ENCODE measurements around the gene EGFL6.

The EGFL6 gene

DNA sequence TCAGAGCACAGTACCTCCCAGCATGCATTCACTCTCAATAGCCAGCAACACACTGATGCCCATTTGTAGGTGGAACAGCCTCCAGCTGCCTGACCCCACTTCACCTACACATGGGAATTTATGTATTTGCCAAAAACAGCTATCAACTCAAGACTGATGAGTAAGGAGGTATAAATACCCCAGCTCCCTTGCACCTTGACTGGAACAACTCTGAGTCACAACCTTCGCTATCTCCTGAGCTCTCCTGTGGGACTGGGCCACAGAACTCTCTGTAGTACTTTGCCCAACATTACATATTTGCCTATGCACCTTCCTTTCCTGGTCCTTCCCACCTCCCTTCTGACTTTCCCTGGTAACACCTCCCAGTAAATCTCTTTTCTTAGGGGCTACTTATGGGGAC lies 16.5 kb upstream of the EGFL6 start:
- no peak for TF ChIP-seq ZBTB7A (IDR thresholded peaks at IDR 0.05; ENCODE audit: low read depth)
- no peak for TF ChIP-seq TAF1 (IDR thresholded peaks at IDR 0.05; ENCODE audit: low read depth)
- no peak for TF ChIP-seq TEAD4 (IDR thresholded peaks at IDR 0.05)
- no peak for TF ChIP-seq CEBPB (IDR thresholded peaks at IDR 0.05)
- no peak for TF ChIP-seq TCF12 (IDR thresholded peaks at IDR 0.05; ENCODE audit: low read depth)

GRCh38 chrX:13565511-13565910 lies 3.9 kb upstream of the EGFL6 start:
- no peak for TF ChIP-seq FOXM1 (IDR thresholded peaks at IDR 0.05; ENCODE audit: borderline replicate concordance, low read depth)
- no peak for TF ChIP-seq CREB1 (IDR thresholded peaks at IDR 0.05; ENCODE audit: low read depth)
- TF ChIP-seq, protein P1, sequence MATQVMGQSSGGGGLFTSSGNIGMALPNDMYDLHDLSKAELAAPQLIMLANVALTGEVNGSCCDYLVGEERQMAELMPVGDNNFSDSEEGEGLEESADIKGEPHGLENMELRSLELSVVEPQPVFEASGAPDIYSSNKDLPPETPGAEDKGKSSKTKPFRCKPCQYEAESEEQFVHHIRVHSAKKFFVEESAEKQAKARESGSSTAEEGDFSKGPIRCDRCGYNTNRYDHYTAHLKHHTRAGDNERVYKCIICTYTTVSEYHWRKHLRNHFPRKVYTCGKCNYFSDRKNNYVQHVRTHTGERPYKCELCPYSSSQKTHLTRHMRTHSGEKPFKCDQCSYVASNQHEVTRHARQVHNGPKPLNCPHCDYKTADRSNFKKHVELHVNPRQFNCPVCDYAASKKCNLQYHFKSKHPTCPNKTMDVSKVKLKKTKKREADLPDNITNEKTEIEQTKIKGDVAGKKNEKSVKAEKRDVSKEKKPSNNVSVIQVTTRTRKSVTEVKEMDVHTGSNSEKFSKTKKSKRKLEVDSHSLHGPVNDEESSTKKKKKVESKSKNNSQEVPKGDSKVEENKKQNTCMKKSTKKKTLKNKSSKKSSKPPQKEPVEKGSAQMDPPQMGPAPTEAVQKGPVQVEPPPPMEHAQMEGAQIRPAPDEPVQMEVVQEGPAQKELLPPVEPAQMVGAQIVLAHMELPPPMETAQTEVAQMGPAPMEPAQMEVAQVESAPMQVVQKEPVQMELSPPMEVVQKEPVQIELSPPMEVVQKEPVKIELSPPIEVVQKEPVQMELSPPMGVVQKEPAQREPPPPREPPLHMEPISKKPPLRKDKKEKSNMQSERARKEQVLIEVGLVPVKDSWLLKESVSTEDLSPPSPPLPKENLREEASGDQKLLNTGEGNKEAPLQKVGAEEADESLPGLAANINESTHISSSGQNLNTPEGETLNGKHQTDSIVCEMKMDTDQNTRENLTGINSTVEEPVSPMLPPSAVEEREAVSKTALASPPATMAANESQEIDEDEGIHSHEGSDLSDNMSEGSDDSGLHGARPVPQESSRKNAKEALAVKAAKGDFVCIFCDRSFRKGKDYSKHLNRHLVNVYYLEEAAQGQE (IDR thresholded peaks at IDR 0.05; ENCODE audit: low read depth): no peak
- TF ChIP-seq YY1 (IDR thresholded peaks at IDR 0.05; ENCODE audit: low read depth): no peak
- no peak for TF ChIP-seq TEAD4 (IDR thresholded peaks at IDR 0.05)
- TF ChIP-seq EGR1 (IDR thresholded peaks at IDR 0.05): no peak
- TF ChIP-seq USF1 (IDR thresholded peaks at IDR 0.05): no peak
- no peak for TF ChIP-seq ZBTB7A (IDR thresholded peaks at IDR 0.05; ENCODE audit: low read depth)
- TF ChIP-seq TCF12 (IDR thresholded peaks at IDR 0.05; ENCODE audit: low read depth): no peak
- TF ChIP-seq EP300 (IDR thresholded peaks at IDR 0.05; ENCODE audit: borderline replicate concordance): no peak
- no peak for TF ChIP-seq MAX (IDR thresholded peaks at IDR 0.05)
- TF ChIP-seq CEBPB (IDR thresholded peaks at IDR 0.05): no peak
- no peak for TF ChIP-seq RAD21 (IDR thresholded peaks at IDR 0.05; ENCODE audit: low read depth)
- no peak for TF ChIP-seq NFIC (IDR thresholded peaks at IDR 0.05)

- TF ChIP-seq RAD21 (IDR thresholded peaks at IDR 0.05; ENCODE audit: low read depth) (no peak), TEAD4 (IDR thresholded peaks at IDR 0.05) (no peak)
- TF ChIP-seq, protein P1 (IDR thresholded peaks at IDR 0.05; ENCODE audit: low read depth): no peak
Observed at GRCh38 chrX:13570261-13570605, 832 bp downstream of the EGFL6 start.

GRCh38 chrX:13571136-13571535 lies 1.7 kb downstream of the EGFL6 start:
- TF ChIP-seq USF1 (IDR thresholded peaks at IDR 0.05): no peak
- TF ChIP-seq EGR1 (IDR thresholded peaks at IDR 0.05): no peak
- no peak for TF ChIP-seq ZBTB7A (IDR thresholded peaks at IDR 0.05; ENCODE audit: low read depth)
- TF ChIP-seq, protein P1 (IDR thresholded peaks at IDR 0.05; ENCODE audit: low read depth): no peak
- no peak for TF ChIP-seq TEAD4 (IDR thresholded peaks at IDR 0.05)
- TF ChIP-seq FOXM1 (IDR thresholded peaks at IDR 0.05; ENCODE audit: borderline replicate concordance, low read depth): no peak
- TF ChIP-seq YY1 (IDR thresholded peaks at IDR 0.05; ENCODE audit: low read depth): no peak
- TF ChIP-seq TAF1 (IDR thresholded peaks at IDR 0.05; ENCODE audit: low read depth): no peak
- TF ChIP-seq CREB1 (IDR thresholded peaks at IDR 0.05; ENCODE audit: low read depth): no peak
- TF ChIP-seq CEBPB (IDR thresholded peaks at IDR 0.05): no peak
- no peak for TF ChIP-seq EP300 (IDR thresholded peaks at IDR 0.05; ENCODE audit: borderline replicate concordance)
- TF ChIP-seq NFIC (IDR thresholded peaks at IDR 0.05): no peak
- TF ChIP-seq RAD21 (IDR thresholded peaks at IDR 0.05; ENCODE audit: low read depth): no peak
- TF ChIP-seq MAX (IDR thresholded peaks at IDR 0.05): no peak
- no peak for TF ChIP-seq TCF12 (IDR thresholded peaks at IDR 0.05; ENCODE audit: low read depth)

GRCh38 chrX:13574600-13574999 lies 5.2 kb downstream of the EGFL6 start:
- TF ChIP-seq RAD21 (IDR thresholded peaks at IDR 0.05; ENCODE audit: low read depth) (no peak), EP300 (IDR thresholded peaks at IDR 0.05; ENCODE audit: borderline replicate concordance) (no peak), CREB1 (IDR thresholded peaks at IDR 0.05; ENCODE audit: low read depth) (no peak), TCF12 (IDR thresholded peaks at IDR 0.05; ENCODE audit: low read depth) (no peak), MAX (IDR thresholded peaks at IDR 0.05) (no peak), USF1 (IDR thresholded peaks at IDR 0.05) (no peak), TEAD4 (IDR thresholded peaks at IDR 0.05) (no peak), YY1 (IDR thresholded peaks at IDR 0.05; ENCODE audit: low read depth) (no peak), EGR1 (IDR thresholded peaks at IDR 0.05) (no peak), TAF1 (IDR thresholded peaks at IDR 0.05; ENCODE audit: low read depth) (no peak), NFIC (IDR thresholded peaks at IDR 0.05) (no peak), FOXM1 (IDR thresholded peaks at IDR 0.05; ENCODE audit: borderline replicate concordance, low read depth) (no peak), ZBTB7A (IDR thresholded peaks at IDR 0.05; ENCODE audit: low read depth) (no peak), CEBPB (IDR thresholded peaks at IDR 0.05) (no peak)
- TF ChIP-seq, protein P1 (IDR thresholded peaks at IDR 0.05; ENCODE audit: low read depth): no peak

Data from Ishikawa (cell line).